Aorta (tissue), 5 donors: ENCODE results near the gene MRPL9. TPM values are rescaled to one million over a fixed set of nuclear protein-coding genes. Genes with fewer than 3 reads are reported as not detected.

Experiments
- ATAC-seq: fragments of 200-7000 bp; cut with Tn5 transposase; one replicate; pipeline ENCODE4 v1.9.1; 2022; ENCODE audit warnings: moderate library complexity; ENCODE audit not compliant: low FRiP score
- DNase-seq, 2 donors: peaks; one replicate each; pipeline ENCODE4 v3.0.0-alpha.2; 2020
- H3K27ac ChIP-seq, 2 donors: one replicate each; pipeline ENCODE4 v1.5.1; 2013; ENCODE audit warnings: low read length in 2 of 2, mild to moderate bottlenecking in 2 of 2, moderate library complexity in 2 of 2, control low read depth in 1 of 2, inconsistent platforms in 1 of 2, low read depth in 1 of 2
- H3K27me3 ChIP-seq, 2 donors: one replicate each; pipeline ENCODE4 v1.6.1; 2013; ENCODE audit warnings: control low read depth in 1 of 2, low read length in 1 of 2, mild to moderate bottlenecking in 1 of 2, moderate library complexity in 1 of 2; ENCODE audit not compliant: insufficient read depth in 2 of 2, control insufficient read depth in 1 of 2
- H3K36me3 ChIP-seq, 2 donors: one replicate each; pipeline ENCODE4 v1.6.1; 2013; ENCODE audit warnings: control low read depth in 1 of 2, low read length in 1 of 2, mild to moderate bottlenecking in 1 of 2; ENCODE audit not compliant: insufficient read depth in 2 of 2, control insufficient read depth in 1 of 2
- H3K4me1 ChIP-seq, 2 donors: one replicate each; pipeline ENCODE4 v1.6.1; 2013; ENCODE audit warnings: low read length in 2 of 2, control low read depth in 1 of 2, mild to moderate bottlenecking in 1 of 2, moderate library complexity in 1 of 2; ENCODE audit not compliant: insufficient read depth in 2 of 2, control insufficient read depth in 1 of 2
- H3K4me3 ChIP-seq, 2 donors: one replicate each; pipeline ENCODE4 v1.5.1; 2013; ENCODE audit warnings: low read length in 2 of 2, control low read depth in 1 of 2, mild to moderate bottlenecking in 1 of 2
- H3K9me3 ChIP-seq: one replicate; pipeline ENCODE4 v1.6.1; 2013; ENCODE audit warnings: mild to moderate bottlenecking, low read length; ENCODE audit not compliant: control insufficient read depth
- WGBS, 2 donors: extraction: QIAGEN DNeasy Blood & Tissue Kit; methylation state at CpG; one replicate each; pipeline ENCODE4 v1.1.7; 2013; 5-methylcytosine and 5-hydroxymethylcytosine counted together
- intact Hi-C, 2 donors: fragments of 100-400 bp; cut with DNase I; formaldehyde crosslinking; loops; one replicate each; pipeline versions ENCODE4 v1.14.2 to v1.15.0; 2022
- long read RNA-seq, 2 donors: library from polyadenylated mRNA; unstranded; transcript quantifications; one replicate each; pipeline ENCODE4 v2.0.0, GENCODE V29; 2020 to 2021
- polyA plus RNA-seq, 2 donors: library from polyadenylated mRNA; stranded (reverse); fragments of 200-250 nt; gene quantifications; one replicate each; pipeline ENCODE4 v1.2.3, GENCODE V29; 2013
- total RNA-seq, 2 donors: library from RNA; stranded (reverse); fragmentation: NEBNext Ultra II Directional; extraction: Animal tissue kit (Norgen Biotek cat#: 25700); gene quantifications; one replicate each; pipeline ENCODE4 v1.2.1, GENCODE V29; 2021
- donor health status: healthy with polysubstance abuse.
- donor health status: Bipolar disorder and iron deficiency.
- donor health status: DM: no; HTN: no; CAD: no.
- donor health status: DM: no; HTN: no; CAD: no.
- donor health status: DM: yes; HTN: yes; CAD: no.

The MRPL9 gene
- total RNA-seq (10 to 100 TPM; 38.7 to 52.7 TPM), polyA plus RNA-seq (10 to 100 TPM; 39.7 to 58.9 TPM)
- long read RNA-seq, donor 1, transcript MRPL9-202 (7 exons, 1,296 nt): major isoform, 61 of 80 reads
- long read RNA-seq, donor 1, transcript MRPL9-201 (6 exons, 882 nt): minor isoform, 6 of 80 reads
- long read RNA-seq, donor 1, partial matches to known transcripts: 4 of 80 reads
- long read RNA-seq, donor 1, other reads (novel, unspliced or antisense): 7 of 80 reads
- long read RNA-seq, donor 2, transcript MRPL9-202 (7 exons, 1,296 nt): major isoform, 12 of 17 reads
- long read RNA-seq, donor 2, partial matches to known transcripts: 2 of 17 reads
- long read RNA-seq, donor 2, other reads (novel, unspliced or antisense): 2 of 17 reads

DNA sequence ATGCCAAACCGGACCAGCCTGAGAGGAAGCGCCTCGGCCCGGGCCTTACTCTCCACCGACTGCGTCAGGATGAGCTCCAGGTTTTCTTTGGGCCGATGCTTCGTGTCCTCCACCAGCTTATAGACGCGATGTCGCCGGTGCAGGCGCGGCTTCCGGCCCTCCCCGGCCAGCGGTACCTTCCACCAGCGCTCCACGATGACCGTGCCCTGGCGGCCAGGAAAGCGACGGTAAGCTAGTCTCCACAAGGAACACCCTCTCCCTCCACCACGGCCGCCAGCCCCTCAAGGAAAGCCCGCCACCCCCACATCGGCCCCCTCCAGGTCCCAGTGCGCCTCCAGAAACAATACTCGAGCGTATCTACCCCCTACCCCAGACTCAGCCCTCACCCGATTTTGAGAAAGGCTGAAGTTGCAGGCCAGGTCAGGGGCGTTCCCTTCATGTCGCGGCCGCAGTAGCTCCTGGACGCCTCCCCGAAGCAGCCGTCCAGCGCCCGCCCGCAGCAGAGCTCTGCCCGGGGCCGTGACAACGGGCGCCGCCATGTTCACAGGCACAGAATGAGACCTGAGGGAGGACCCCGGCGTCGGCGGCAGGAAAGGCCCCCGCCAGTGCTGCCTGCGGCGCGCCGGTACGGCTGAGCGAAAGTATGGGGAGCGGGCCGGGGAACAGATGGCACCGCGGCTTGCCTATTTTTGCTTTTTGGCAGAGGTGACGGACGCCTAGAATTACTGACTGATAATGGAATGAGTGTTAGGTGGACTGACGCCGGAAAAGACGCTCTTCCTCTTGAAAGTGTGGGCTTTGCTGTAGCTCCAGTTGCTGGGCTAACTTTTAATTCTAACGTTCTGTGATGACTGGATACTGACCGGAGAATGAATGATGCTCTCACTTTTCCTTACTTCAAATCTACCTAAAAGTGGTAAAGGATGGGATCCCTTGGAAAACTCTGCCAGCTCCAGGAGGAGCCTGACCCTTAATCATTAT, at the start of gene MRPL9:
TSS of gene MRPL9 (minus strand) at position 556 of the 981 bp plus-strand sequence. CDS start at position 539, 17 bp downstream.
- DNase-seq (peak; percentile 86 to 94), ATAC-seq (peak; percentile 97)
- Histone ChIP-seq H3K4me1 (peaks cover 0 to 2% of the 10 kb centered on the region in 2 donors), H3K4me3 (peak within 1 kb of the TSS; percentile 68 to 72), H3K27ac (peak within 1 kb of the TSS; percentile 49 to 95), H3K36me3 (peaks cover 0 to under 1% of the 10 kb centered on the region in 2 donors), H3K9me3 (no peaks in the 10 kb centered on the region), H3K27me3 (no peaks in the 10 kb centered on the region)
- intact Hi-C loops: no loop called here
- 0% methylated on average over 68 of the region's 68 CpGs for WGBS, 2 donors

DNA sequence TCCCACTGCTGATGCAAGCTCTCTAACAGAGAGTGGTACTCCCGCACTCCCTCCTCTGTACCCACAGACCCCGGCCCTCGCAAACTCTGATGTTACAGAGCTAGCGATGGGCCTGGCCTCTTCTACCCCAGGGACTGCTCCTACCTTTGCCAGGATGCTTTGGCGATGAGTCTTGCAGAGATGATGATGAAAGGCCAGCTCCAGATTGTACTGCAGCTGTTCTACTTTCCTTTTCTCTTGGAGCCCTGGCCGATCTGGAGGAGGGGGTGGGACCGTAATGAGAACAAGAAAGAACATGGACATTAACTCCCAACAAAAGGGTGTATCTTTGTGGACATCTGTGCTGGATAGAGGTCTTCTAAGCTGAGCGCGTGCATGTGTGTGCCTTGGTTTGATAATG, 47.9 kb upstream of the MRPL9 start:
- Histone ChIP-seq H3K27me3 (no peaks in the 10 kb centered on the region), H3K4me3 (no peak overlapping the region), H3K27ac (no peak overlapping the region), H3K4me1 (no peaks in the 10 kb centered on the region), H3K36me3 (no peaks in the 10 kb centered on the region), H3K9me3 (no peaks in the 10 kb centered on the region)
- intact Hi-C loops: no loop called here
- peak in 1 of 2 donors; percentile 32 for DNase-seq
- no peak for ATAC-seq
- 85 to 90% methylated on average over 9 of the region's 9 CpGs for WGBS, 2 donors

DNA sequence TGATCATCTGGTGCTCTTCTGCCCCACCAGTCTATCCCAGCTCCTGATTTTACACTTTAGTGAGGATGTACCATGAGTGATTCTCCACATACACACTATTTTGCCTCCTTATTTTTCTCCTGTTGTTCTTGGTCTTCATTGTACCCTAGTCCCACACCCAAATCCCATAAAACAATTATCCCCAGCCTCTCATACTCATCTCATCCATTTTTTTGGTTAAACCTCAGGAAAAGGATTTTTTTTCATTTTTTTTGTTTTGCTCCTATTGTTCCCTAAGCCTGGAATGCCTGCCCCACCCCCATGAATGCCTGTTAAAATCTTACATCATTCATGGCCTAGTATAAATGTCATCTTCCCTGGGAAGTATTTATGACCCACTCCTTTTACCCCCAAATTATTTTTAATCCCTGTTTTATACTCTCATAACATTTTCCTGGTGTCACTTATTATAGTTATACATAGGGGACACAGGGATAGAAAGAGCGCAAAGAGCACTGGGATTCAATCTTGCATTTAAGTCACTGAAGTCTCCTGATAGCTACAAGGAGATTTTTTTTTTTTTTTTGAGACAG, 46.8 kb upstream of the MRPL9 start:
- DNase-seq (no peak), ATAC-seq (no peak)
- 98 to 100% methylated on average over 1 of the region's 1 CpG for WGBS, 2 donors
- no peaks in the 10 kb centered on the region for H3K9me3 ChIP-seq
- intact Hi-C loops: no loop called here
- H3K27me3 ChIP-seq: no peaks in the 10 kb centered on the region
- H3K27ac ChIP-seq: no peak overlapping the region
- no peaks in the 10 kb centered on the region for H3K4me1 ChIP-seq
- no peak overlapping the region for H3K4me3 ChIP-seq
- no peaks in the 10 kb centered on the region for H3K36me3 ChIP-seq

DNA sequence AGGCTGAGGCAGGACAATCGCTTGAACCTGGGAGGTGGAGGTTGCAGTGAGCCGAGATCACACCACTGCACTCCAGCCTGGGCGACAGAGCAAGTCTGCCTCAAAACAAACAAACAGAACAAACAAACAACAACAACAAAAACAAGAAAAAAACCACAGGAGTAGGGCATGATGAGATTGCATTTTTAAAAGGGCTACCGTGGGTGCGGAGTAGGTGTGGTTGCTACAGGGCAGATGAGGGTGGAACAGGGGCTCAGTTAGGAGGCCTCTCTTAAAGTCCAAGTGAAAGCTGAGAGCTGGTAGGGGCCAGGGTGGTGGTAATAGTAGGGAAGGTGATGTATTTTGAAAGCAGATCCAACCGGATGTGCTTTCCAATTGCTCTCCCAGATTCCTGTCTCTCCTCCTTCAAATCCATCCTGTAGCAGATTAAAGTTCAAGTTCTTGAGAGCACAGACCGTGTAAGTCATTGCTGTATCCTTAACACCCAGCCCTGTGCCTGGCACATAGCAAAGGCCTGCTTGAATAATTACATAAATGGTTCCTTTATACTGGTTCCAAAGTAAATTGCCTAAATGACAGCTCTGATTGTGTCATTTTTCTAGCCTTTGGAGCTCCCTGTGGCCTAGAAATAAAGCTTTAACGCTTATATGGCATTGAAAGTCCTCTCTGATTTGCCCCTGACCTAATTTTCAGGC, 46.1 kb upstream of the MRPL9 start:
- intact Hi-C loops: no loop called here
- H3K9me3 ChIP-seq: no peaks in the 10 kb centered on the region
- no peaks in the 10 kb centered on the region for H3K4me1 ChIP-seq
- ATAC-seq: no peak
- 69 to 70% methylated on average over 8 of the region's 8 CpGs for WGBS, 2 donors
- no peak overlapping the region for H3K4me3 ChIP-seq
- no peak for DNase-seq
- H3K36me3 ChIP-seq: no peaks in the 10 kb centered on the region
- H3K27ac ChIP-seq: no peak overlapping the region
- H3K27me3 ChIP-seq: no peaks in the 10 kb centered on the region

DNA sequence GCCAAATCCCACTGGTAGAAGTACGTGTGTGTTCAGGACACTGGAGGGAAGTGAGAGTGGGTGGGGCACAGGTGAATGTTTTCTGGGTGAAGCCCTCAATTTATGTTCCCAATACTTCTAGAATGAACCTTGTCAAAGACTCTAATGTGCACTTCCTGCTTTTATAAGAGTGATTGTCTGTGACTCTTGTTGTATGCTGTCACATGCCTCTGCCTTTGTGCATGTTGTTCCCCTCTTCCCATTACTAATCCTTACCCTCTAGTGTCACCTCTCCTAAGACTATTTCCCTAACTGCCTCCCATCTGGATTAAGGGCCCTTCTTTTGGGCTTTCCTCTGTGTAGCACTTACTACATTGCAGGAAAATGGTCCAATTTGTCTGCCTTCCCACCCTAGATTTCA, 44.5 kb upstream of the MRPL9 start:
- Histone ChIP-seq H3K27ac (no peak overlapping the region), H3K4me1 (no peaks in the 10 kb centered on the region), H3K4me3 (no peak overlapping the region), H3K27me3 (no peaks in the 10 kb centered on the region), H3K9me3 (no peaks in the 10 kb centered on the region), H3K36me3 (no peaks in the 10 kb centered on the region)
- ATAC-seq (no peak), DNase-seq (no peak)
- WGBS, 2 donors: 70 to 71% methylated on average over 1 of the region's 1 CpG
- intact Hi-C loops: no loop called here

DNA sequence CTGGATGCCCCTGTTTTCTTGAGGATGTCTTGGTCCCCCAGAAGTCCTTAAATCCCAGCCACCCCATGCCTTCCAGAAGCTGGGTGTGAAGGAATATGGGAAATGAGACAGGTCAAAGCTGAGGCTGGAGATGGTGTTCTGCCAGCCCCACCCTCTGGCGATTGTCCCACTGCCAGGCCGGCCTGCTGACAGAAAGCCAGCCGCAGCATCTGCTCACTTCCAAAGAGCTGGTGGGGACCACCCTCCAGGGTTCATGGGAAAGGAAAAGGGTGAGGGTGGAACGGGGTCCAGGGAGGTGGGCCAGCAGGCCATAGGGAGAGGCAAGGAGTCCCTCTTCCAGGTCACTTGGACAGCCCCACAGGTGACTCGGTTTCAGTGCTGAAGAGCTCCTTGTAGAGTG, 43.8 kb upstream of the MRPL9 start:
- H3K9me3 ChIP-seq: no peaks in the 10 kb centered on the region
- no peaks in the 10 kb centered on the region for H3K36me3 ChIP-seq
- ATAC-seq (no peak), DNase-seq (no peak)
- WGBS, 2 donors: 74 to 76% methylated on average over 5 of the region's 5 CpGs
- no peaks in the 10 kb centered on the region for H3K4me1 ChIP-seq
- intact Hi-C loops: no loop called here
- no peak overlapping the region for H3K4me3 ChIP-seq
- H3K27ac ChIP-seq: no peak overlapping the region
- no peaks in the 10 kb centered on the region for H3K27me3 ChIP-seq

DNA sequence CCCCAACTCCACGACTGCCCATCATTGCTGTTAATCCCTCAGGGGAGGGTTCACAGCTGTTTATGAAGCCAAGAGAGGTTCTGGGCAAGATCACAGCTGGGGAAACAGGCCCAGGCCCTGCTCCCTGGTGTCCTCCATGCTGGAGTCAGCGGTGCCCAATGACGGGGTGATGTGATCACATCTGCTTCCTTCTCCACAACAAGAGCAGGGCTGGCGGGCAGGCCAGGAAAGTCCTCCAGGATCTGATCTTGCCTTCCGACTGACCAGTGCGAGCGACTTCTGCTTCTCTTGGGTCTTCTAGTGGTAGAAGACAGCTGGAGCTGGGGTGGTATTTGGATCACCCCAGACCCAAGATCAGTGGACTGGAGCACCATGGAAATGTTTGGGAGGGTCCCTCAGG, 42.9 kb upstream of the MRPL9 start:
- no peaks in the 10 kb centered on the region for H3K27me3 ChIP-seq
- DNase-seq (no peak), ATAC-seq (no peak)
- intact Hi-C loops: no loop called here
- WGBS, 2 donors: 85 to 88% methylated on average over 7 of the region's 7 CpGs
- H3K27ac ChIP-seq: no peak overlapping the region
- H3K4me3 ChIP-seq: no peak overlapping the region
- H3K36me3 ChIP-seq: no peaks in the 10 kb centered on the region
- no peaks in the 10 kb centered on the region for H3K4me1 ChIP-seq
- H3K9me3 ChIP-seq: no peaks in the 10 kb centered on the region

DNA sequence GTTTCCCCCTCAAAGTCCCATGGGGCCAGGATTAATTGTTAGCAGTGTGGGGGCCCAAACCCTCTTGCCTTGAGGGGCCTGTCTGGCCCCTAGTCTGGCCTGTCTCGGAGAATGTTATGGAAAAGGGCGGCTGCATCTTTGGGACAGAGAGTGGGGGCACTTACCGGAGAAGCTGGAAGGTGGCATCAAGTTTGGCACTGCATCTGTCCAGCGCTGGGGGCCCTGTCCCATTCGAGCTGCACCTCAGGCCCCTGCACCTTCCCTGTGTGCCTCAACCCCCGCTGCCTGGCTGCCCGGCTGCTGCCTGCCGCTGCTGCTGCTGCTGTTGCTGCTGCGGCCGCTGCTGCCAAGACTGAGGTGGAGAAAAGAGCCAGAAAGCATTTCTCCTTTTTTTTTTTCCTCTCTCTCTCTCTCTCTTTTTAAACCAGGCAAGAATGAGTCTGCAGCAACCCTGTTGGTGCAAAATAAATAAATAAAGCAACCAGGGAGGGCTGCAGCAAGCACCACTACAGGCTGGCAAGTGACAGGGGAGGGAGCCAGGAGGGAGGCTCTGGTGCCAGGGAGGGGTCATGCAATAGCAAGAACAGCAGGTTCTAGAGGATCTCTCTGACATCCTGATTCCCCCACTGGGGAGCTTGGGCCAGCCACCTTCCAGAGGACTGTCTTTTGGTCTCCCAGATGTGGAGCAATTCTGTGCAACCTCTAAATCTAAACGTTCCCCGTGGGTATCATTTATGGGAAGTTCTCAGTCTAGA, 41.9 kb upstream of the MRPL9 start, which contains the start of gene LINGO4:
TSS of gene LINGO4 (minus strand) at position 354 of the 755 bp plus-strand sequence. CDS start 2,715 bp downstream, outside the sequence.
- ATAC-seq: no peak
- Histone ChIP-seq H3K27me3 (no peaks in the 10 kb centered on the region), H3K4me1 (no peaks in the 10 kb centered on the region), H3K4me3 (no peak within 1 kb of the TSS), H3K9me3 (no peaks in the 10 kb centered on the region), H3K27ac (no peak within 1 kb of the TSS), H3K36me3 (no peaks in the 10 kb centered on the region)
- intact Hi-C loops: no loop called here
- 31% methylated on average over 12 of the region's 12 CpGs for WGBS, 2 donors
- DNase-seq: no peak
